ENCODE results near the gene GM2A.
"Not testable (repeated sequence)": the region's sequence is repeated elsewhere in the genome, so short reads cannot be mapped to it uniquely, and the experiment has no call there.

The GM2A gene

GRCh38 chr5:151231359-151231758 lies 21.6 kb upstream of the GM2A start:
- no peak for ATAC-seq
- TF ChIP-seq BACH2 (CRISPR knock-in tag; IDR thresholded peaks at IDR 0.05; ENCODE audit: borderline replicate concordance) (no peak), ZNF8 (CRISPR knock-in tag; IDR thresholded peaks at IDR 0.05) (no peak), GLIS3 (CRISPR knock-in tag; IDR thresholded peaks at IDR 0.05) (no peak), ARNTL (CRISPR knock-in tag; IDR thresholded peaks at IDR 0.05; ENCODE audit: borderline replicate concordance, low read depth) (no peak)

GRCh38 chr5:151233616-151234085 lies 19.3 kb upstream of the GM2A start:
- no peak for ATAC-seq
- TF ChIP-seq ZC3H10 (CRISPR knock-in tag; IDR thresholded peaks at IDR 0.05) (no peak), ZNF565 (CRISPR knock-in tag; conservative IDR thresholded peaks at IDR 0.05; ENCODE audit: low read depth) (no peak), RARB (CRISPR knock-in tag; IDR thresholded peaks at IDR 0.05) (no peak), TCF4 (CRISPR knock-in tag; IDR thresholded peaks at IDR 0.05; ENCODE audit: borderline replicate concordance) (no peak), SNAI2 (CRISPR knock-in tag; IDR thresholded peaks at IDR 0.05) (no peak), GLIS3 (CRISPR knock-in tag; IDR thresholded peaks at IDR 0.05) (no peak), ARNTL (CRISPR knock-in tag; IDR thresholded peaks at IDR 0.05; ENCODE audit: borderline replicate concordance, low read depth) (no peak), CSDC2 (CRISPR knock-in tag; IDR thresholded peaks at IDR 0.05) (no peak), TSHZ2 (CRISPR knock-in tag; IDR thresholded peaks at IDR 0.05) (no peak), ISL1 (CRISPR knock-in tag; IDR thresholded peaks at IDR 0.05) (no peak), OSR1 (CRISPR knock-in tag; IDR thresholded peaks at IDR 0.05) (no peak), CSRNP3 (CRISPR knock-in tag; IDR thresholded peaks at IDR 0.05) (no peak), CREB5 (CRISPR knock-in tag; IDR thresholded peaks at IDR 0.05; ENCODE audit: low read depth) (no peak), ZNF8 (CRISPR knock-in tag; IDR thresholded peaks at IDR 0.05) (no peak), PPARA (CRISPR knock-in tag; IDR thresholded peaks at IDR 0.05; ENCODE audit: borderline replicate concordance) (no peak), ESRRG (CRISPR knock-in tag; IDR thresholded peaks at IDR 0.05) (no peak), POU6F1 (CRISPR knock-in tag; IDR thresholded peaks at IDR 0.05; ENCODE audit: borderline replicate concordance, low read depth) (no peak), ZFP3 (CRISPR knock-in tag; IDR thresholded peaks at IDR 0.05) (no peak), BACH2 (CRISPR knock-in tag; IDR thresholded peaks at IDR 0.05; ENCODE audit: borderline replicate concordance) (no peak), ZNF70 (CRISPR knock-in tag; IDR thresholded peaks at IDR 0.05) (no peak)

GRCh38 chr5:151234476-151235238 lies 18.3 kb upstream of the GM2A start:
- no peak for TF ChIP-seq CSRNP3 (CRISPR knock-in tag; IDR thresholded peaks at IDR 0.05)
- TF ChIP-seq TCF4 (CRISPR knock-in tag; IDR thresholded peaks at IDR 0.05; ENCODE audit: borderline replicate concordance), result no peak
- no peak for ATAC-seq

DNA sequence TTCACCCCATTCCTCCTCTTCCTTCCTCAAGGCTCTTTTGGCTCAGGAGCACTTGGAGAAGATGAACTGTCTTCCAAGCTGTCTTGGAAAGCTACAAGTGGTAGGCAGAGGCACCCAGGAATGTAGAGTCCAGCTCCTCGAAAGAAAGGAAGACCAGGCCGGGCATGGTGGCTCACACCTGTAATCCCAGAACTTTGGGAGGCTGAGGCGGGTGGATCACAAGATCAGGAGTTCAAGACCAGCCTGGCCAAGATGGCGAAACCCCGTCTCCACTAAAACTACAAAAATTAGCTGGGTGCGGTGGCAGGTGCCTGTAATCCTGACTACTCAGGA lies 17.8 kb upstream of the GM2A start:
- ATAC-seq, result not testable (repeated sequence)
